ENCODE data around the gene IRF4.

The IRF4 gene

GRCh38 chr6:365835-366234, 25.7 kb upstream of the IRF4 start:
- peak in 1 of 2 donors; percentile 60 for DNase-seq
- Histone ChIP-seq H3K36me3 (no peaks in the 10 kb centered on the region), H3K27ac (no peak overlapping the region), H3K27me3 (peaks cover 0 to 12% of the 10 kb centered on the region in 2 donors), H3K4me3 (no peak overlapping the region), H3K4me1 (no peaks in the 10 kb centered on the region), H3K9me3 (peaks cover 0 to 17% (median 12%) of the 10 kb centered on the region in 3 donors)
- intact Hi-C loops (cut with DNase I; ENCODE audit: low total_unique reads) = no loop called here
- TF ChIP-seq CTCF (IDR thresholded peaks at IDR 0.05) = no peak

GRCh38 chr6:366389-367297, 24.9 kb upstream of the IRF4 start:
- DNase-seq = peak in 1 of 2 donors; percentile 53
- Histone ChIP-seq H3K4me1 (no peaks in the 10 kb centered on the region), H3K27ac (no peak overlapping the region), H3K36me3 (no peaks in the 10 kb centered on the region), H3K27me3 (peaks cover 0 to 12% of the 10 kb centered on the region in 2 donors), H3K4me3 (no peak overlapping the region), H3K9me3 (peaks cover 0 to 17% (median 12%) of the 10 kb centered on the region in 3 donors)
- no peak for TF ChIP-seq CTCF (IDR thresholded peaks at IDR 0.05)
- intact Hi-C loops (cut with DNase I; ENCODE audit: low total_unique reads) = no loop called here

GRCh38 chr6:367298-367794, 24.2 kb upstream of the IRF4 start:
- peaks cover 0 to 13% of the 10 kb centered on the region in 2 donors for H3K27me3 ChIP-seq
- no peaks in the 10 kb centered on the region for H3K36me3 ChIP-seq
- H3K9me3 ChIP-seq = peaks cover 0 to 17% (median 7%) of the 10 kb centered on the region in 3 donors
- H3K4me1 ChIP-seq = no peaks in the 10 kb centered on the region
- no peak for TF ChIP-seq CTCF (IDR thresholded peaks at IDR 0.05)
- intact Hi-C loops (cut with DNase I; ENCODE audit: low total_unique reads) = no loop called here
- no peak overlapping the region for H3K4me3 ChIP-seq
- no peak overlapping the region for H3K27ac ChIP-seq
- no peak for DNase-seq

- TF ChIP-seq CTCF (IDR thresholded peaks at IDR 0.05) = no peak
- no peak overlapping the region for H3K27ac ChIP-seq
- H3K36me3 ChIP-seq = no peaks in the 10 kb centered on the region
- no peaks in the 10 kb centered on the region for H3K4me1 ChIP-seq
- DNase-seq = peak in 1 of 2 donors; percentile 53
- no peak overlapping the region for H3K4me3 ChIP-seq
- H3K9me3 ChIP-seq = peaks cover 0 to 14% (median 0%) of the 10 kb centered on the region in 3 donors
- intact Hi-C loops (cut with DNase I; ENCODE audit: low total_unique reads) = no loop called here
- peaks cover 0 to 21% of the 10 kb centered on the region in 2 donors for H3K27me3 ChIP-seq
These were observed 23.5 kb upstream of the IRF4 start for GRCh38 chr6:367891-368630.

- H3K4me3 ChIP-seq = no peak overlapping the region
- H3K27ac ChIP-seq = no peak overlapping the region
- no peaks in the 10 kb centered on the region for H3K36me3 ChIP-seq
- intact Hi-C loops (cut with DNase I; ENCODE audit: low total_unique reads) = no loop called here
- DNase-seq = peak in 1 of 2 donors; percentile 64
- H3K27me3 ChIP-seq = peaks cover 0 to 33% of the 10 kb centered on the region in 2 donors
- TF ChIP-seq CTCF (IDR thresholded peaks at IDR 0.05) = no peak
- H3K9me3 ChIP-seq = no peaks in the 10 kb centered on the region
- H3K4me1 ChIP-seq = peaks cover 0 to 3% (median 0%) of the 10 kb centered on the region in 4 donors
These were observed 21.8 kb upstream of the IRF4 start for GRCh38 chr6:369559-370431.
